WTC11 (cell line): ENCODE measurements around the gene MEF2B.

ENCODE experiments used
- ATF1 ChIP-seq: sonication (generic); formaldehyde crosslinking; IDR thresholded peaks from 2 replicates; pipeline ENCODE4 v1.8.1; 2023; ENCODE audit warnings: mild to moderate bottlenecking, moderate library complexity, missing genetic modification reagents
- ESRRA ChIP-seq: sonication (generic); formaldehyde crosslinking; IDR thresholded peaks from 2 replicates; pipeline ENCODE4 v1.8.1; 2022; ENCODE audit warnings: mild to moderate bottlenecking, missing genetic modification reagents, borderline replicate concordance
- IRF2 ChIP-seq: sonication (generic); formaldehyde crosslinking; IDR thresholded peaks from 2 replicates; pipeline ENCODE4 v1.8.0; 2022; ENCODE audit warnings: low read depth, missing genetic modification reagents, borderline replicate concordance
- TCF7 ChIP-seq: sonication (generic); formaldehyde crosslinking; IDR thresholded peaks from 2 replicates; pipeline ENCODE4 v1.8.0; 2022; ENCODE audit warnings: mild to moderate bottlenecking, low read depth, missing genetic modification reagents, moderate library complexity
- TEAD4 ChIP-seq: sonication (generic); formaldehyde crosslinking; IDR thresholded peaks from 2 replicates; pipeline ENCODE4 v1.8.0; 2022; ENCODE audit warnings: mild to moderate bottlenecking, missing genetic modification reagents
- ZBTB43 ChIP-seq: sonication (generic); formaldehyde crosslinking; IDR thresholded peaks from 2 replicates; pipeline ENCODE4 v1.8.1; 2023; ENCODE audit warnings: mild to moderate bottlenecking, missing genetic modification reagents
- ZSCAN18 ChIP-seq: fragments of 250-450 bp; sonication (Bioruptor Pico); IDR thresholded peaks from 2 replicates; pipeline ENCODE4 v2.1.2; 2022; ENCODE audit warnings: mild to moderate bottlenecking, moderate library complexity
- TF ChIP-seq, protein P1 (sequence below): fragments of 200-600 bp; IDR thresholded peaks from 2 replicates; pipeline ENCODE4 v1.8.0; 2022; ENCODE audit warnings: antibody characterized with exemption
- TF ChIP-seq, protein P2 (sequence below): sonication (generic); formaldehyde crosslinking; IDR thresholded peaks from 2 replicates; pipeline ENCODE4 v1.8.0; 2022; ENCODE audit warnings: mild to moderate bottlenecking, missing genetic modification reagents

- TF ChIP-seq, protein P1, sequence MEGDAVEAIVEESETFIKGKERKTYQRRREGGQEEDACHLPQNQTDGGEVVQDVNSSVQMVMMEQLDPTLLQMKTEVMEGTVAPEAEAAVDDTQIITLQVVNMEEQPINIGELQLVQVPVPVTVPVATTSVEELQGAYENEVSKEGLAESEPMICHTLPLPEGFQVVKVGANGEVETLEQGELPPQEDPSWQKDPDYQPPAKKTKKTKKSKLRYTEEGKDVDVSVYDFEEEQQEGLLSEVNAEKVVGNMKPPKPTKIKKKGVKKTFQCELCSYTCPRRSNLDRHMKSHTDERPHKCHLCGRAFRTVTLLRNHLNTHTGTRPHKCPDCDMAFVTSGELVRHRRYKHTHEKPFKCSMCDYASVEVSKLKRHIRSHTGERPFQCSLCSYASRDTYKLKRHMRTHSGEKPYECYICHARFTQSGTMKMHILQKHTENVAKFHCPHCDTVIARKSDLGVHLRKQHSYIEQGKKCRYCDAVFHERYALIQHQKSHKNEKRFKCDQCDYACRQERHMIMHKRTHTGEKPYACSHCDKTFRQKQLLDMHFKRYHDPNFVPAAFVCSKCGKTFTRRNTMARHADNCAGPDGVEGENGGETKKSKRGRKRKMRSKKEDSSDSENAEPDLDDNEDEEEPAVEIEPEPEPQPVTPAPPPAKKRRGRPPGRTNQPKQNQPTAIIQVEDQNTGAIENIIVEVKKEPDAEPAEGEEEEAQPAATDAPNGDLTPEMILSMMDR = no peak
- TF ChIP-seq ESRRA (no peak), TCF7 (no peak), ZSCAN18 (CRISPR knock-in tag) (no peak), TEAD4 (no peak), ATF1 (CRISPR knock-in tag) (no peak), IRF2 (no peak), ZBTB43 (no peak)
- TF ChIP-seq, protein P2, sequence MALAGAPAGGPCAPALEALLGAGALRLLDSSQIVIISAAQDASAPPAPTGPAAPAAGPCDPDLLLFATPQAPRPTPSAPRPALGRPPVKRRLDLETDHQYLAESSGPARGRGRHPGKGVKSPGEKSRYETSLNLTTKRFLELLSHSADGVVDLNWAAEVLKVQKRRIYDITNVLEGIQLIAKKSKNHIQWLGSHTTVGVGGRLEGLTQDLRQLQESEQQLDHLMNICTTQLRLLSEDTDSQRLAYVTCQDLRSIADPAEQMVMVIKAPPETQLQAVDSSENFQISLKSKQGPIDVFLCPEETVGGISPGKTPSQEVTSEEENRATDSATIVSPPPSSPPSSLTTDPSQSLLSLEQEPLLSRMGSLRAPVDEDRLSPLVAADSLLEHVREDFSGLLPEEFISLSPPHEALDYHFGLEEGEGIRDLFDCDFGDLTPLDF (CRISPR knock-in tag) = no peak
These were observed 35.3 kb downstream of the MEF2B start for GRCh38 chr19:19134687-19135158.
